ENCODE measurements around the gene HAND2.

DNA sequence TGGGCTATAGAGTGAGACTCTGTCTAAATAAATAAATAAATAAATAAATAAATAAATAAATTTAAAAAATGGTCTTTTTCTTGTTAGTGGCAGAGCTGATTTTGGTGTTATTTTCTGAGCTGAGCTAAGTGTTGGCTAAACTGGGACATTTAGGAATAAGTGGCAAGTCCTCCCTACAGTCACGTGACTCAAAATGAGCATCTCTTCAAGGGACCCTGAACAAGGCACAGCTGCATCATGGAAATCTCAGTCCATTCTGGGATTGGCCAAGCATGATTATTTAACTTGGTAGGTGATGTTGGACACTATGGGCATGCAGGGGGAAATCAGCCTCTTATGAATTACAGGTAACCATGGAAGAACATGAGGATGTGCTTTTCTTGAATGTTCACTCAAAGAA lies 42.0 kb downstream of the HAND2 start:
- TF ChIP-seq, protein P1, sequence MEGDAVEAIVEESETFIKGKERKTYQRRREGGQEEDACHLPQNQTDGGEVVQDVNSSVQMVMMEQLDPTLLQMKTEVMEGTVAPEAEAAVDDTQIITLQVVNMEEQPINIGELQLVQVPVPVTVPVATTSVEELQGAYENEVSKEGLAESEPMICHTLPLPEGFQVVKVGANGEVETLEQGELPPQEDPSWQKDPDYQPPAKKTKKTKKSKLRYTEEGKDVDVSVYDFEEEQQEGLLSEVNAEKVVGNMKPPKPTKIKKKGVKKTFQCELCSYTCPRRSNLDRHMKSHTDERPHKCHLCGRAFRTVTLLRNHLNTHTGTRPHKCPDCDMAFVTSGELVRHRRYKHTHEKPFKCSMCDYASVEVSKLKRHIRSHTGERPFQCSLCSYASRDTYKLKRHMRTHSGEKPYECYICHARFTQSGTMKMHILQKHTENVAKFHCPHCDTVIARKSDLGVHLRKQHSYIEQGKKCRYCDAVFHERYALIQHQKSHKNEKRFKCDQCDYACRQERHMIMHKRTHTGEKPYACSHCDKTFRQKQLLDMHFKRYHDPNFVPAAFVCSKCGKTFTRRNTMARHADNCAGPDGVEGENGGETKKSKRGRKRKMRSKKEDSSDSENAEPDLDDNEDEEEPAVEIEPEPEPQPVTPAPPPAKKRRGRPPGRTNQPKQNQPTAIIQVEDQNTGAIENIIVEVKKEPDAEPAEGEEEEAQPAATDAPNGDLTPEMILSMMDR (IDR thresholded peaks at IDR 0.05): no peak
- no peak for TF ChIP-seq POLR2A (IDR thresholded peaks at IDR 0.05)

Data from body of pancreas (tissue), 4 donors.